Measurements from ENCODE around the gene TSPAN16.

DNA sequence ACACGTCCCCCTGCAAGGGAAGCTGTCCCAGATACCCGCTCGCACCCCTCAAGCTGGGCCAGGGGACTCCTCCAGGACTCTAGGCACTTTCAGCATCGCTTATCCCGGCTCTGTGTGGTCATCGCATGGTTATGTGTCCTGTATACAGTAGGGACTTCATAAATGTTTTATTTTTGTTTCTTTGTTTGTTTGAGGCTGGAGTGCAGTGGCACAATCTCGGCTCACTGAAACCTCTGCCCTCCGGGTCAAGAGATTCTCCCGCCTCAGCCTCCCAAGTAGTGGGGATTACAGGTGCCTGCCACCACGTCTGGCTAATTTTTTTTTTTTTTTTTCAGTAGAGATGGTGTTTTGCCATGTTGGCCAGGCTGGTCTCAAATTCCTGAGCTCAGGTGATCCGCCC, 49.0 kb upstream of the TSPAN16 start:
- TF ChIP-seq EP300 (IDR thresholded peaks at IDR 0.05), result no peak
- TF ChIP-seq, protein P1, sequence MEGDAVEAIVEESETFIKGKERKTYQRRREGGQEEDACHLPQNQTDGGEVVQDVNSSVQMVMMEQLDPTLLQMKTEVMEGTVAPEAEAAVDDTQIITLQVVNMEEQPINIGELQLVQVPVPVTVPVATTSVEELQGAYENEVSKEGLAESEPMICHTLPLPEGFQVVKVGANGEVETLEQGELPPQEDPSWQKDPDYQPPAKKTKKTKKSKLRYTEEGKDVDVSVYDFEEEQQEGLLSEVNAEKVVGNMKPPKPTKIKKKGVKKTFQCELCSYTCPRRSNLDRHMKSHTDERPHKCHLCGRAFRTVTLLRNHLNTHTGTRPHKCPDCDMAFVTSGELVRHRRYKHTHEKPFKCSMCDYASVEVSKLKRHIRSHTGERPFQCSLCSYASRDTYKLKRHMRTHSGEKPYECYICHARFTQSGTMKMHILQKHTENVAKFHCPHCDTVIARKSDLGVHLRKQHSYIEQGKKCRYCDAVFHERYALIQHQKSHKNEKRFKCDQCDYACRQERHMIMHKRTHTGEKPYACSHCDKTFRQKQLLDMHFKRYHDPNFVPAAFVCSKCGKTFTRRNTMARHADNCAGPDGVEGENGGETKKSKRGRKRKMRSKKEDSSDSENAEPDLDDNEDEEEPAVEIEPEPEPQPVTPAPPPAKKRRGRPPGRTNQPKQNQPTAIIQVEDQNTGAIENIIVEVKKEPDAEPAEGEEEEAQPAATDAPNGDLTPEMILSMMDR (IDR thresholded peaks at IDR 0.05), result no peak
- TF ChIP-seq POLR2AphosphoS5 (IDR thresholded peaks at IDR 0.05), result no peak

Data from gastroesophageal sphincter (tissue), 3 donors.